ENCODE results near the gene FLT4. TPM values are rescaled to one million over a fixed set of nuclear protein-coding genes. Genes with fewer than 3 reads are reported as not detected.

FLT4 gene
- total RNA-seq, 1 donor from 2014 or later: 7.2 TPM

DNA sequence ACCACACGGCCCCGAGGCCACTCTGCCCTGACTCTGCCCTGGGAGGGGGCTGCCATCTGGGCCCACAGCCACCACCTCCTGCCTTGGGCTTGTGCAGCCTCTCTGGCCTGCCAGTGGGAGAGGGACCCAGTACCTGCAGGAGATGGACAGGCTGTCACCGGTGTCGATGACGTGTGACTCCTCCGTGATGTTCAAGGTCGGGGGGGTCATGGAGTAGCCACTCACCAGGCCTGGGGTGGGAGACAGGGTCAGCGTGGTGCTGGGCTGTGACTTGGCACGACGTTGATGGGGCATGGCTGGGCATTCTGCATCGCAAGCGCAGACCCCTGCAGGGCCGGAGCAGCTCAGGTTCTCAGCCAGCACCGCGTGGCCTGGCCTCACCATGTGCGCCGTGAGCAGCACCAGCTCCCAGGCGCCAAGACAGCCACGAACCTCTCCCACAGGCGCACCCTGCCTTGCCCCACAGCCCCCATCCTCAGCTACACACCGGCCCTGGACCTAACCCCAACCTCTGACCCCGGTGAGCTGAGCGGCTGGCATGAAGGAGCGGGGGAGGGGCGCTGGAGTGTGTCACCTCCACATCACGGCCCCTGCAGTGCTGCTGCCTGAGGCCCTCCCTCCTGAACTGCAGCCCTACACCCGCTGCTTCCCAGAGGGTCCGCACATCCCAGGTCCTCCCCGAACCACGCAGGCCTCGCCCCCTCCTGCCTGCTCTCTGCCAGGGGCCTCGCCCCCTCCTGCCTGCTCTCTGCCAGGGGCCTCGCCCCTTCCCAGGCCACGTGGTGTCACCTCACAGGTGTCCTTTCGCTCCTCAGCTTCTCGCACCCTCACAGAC lies 17.6 kb downstream of the FLT4 start:
- Mint-ChIP-seq H3K4me1 (ENCODE audit: low read depth, unreplicated experiment) (peaks cover 12% of the 10 kb centered on the region), H3K36me3 (ENCODE audit: low read depth, unreplicated experiment) (no peaks in the 10 kb centered on the region), H3K27me3 (ENCODE audit: low read depth, unreplicated experiment) (peaks cover 7% of the 10 kb centered on the region), H3K4me3 (ENCODE audit: unreplicated experiment) (no peak overlapping the region), H3K9me3 (ENCODE audit: unreplicated experiment) (peaks cover 2% of the 10 kb centered on the region), H3K27ac (ENCODE audit: unreplicated experiment) (no peak overlapping the region)
- H3K9me3 ChIP-seq (ENCODE audit: insufficient read depth, low read depth, low read length): no peaks in the 10 kb centered on the region
- H3K27ac ChIP-seq (ENCODE audit: low read depth, low read length): no peak overlapping the region
- TF ChIP-seq, protein P1, sequence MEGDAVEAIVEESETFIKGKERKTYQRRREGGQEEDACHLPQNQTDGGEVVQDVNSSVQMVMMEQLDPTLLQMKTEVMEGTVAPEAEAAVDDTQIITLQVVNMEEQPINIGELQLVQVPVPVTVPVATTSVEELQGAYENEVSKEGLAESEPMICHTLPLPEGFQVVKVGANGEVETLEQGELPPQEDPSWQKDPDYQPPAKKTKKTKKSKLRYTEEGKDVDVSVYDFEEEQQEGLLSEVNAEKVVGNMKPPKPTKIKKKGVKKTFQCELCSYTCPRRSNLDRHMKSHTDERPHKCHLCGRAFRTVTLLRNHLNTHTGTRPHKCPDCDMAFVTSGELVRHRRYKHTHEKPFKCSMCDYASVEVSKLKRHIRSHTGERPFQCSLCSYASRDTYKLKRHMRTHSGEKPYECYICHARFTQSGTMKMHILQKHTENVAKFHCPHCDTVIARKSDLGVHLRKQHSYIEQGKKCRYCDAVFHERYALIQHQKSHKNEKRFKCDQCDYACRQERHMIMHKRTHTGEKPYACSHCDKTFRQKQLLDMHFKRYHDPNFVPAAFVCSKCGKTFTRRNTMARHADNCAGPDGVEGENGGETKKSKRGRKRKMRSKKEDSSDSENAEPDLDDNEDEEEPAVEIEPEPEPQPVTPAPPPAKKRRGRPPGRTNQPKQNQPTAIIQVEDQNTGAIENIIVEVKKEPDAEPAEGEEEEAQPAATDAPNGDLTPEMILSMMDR (IDR thresholded peaks at IDR 0.05; ENCODE audit: insufficient read depth, low read depth, low read length): no peak
- no peak for TF ChIP-seq EZH2 (IDR thresholded peaks at IDR 0.05; ENCODE audit: insufficient read depth, low read length)
- peaks cover 4% of the 10 kb centered on the region for H3K4me1 ChIP-seq (ENCODE audit: insufficient read depth, low read length)
- no peak overlapping the region for H2AFZ ChIP-seq (ENCODE audit: low read depth, low read length)
- H3K27me3 ChIP-seq (ENCODE audit: insufficient read depth, low read length): no peaks in the 10 kb centered on the region
- DNase-seq (ENCODE audit: low read depth) (no peak), FAIRE-seq (no peak)
- H3K79me2 ChIP-seq (ENCODE audit: insufficient read depth, low read length): no peaks in the 10 kb centered on the region
- H3K36me3 ChIP-seq (ENCODE audit: insufficient read depth, low read length): no peaks in the 10 kb centered on the region
- no peak overlapping the region for H3K4me2 ChIP-seq (ENCODE audit: low read length)
- H4K20me1 ChIP-seq (ENCODE audit: insufficient read depth, low read length): no peaks in the 10 kb centered on the region
- no peak overlapping the region for H3K4me3 ChIP-seq (ENCODE audit: insufficient read depth, low read depth, low read length)
- H3K9ac ChIP-seq (ENCODE audit: low read length): no peak overlapping the region

DNA sequence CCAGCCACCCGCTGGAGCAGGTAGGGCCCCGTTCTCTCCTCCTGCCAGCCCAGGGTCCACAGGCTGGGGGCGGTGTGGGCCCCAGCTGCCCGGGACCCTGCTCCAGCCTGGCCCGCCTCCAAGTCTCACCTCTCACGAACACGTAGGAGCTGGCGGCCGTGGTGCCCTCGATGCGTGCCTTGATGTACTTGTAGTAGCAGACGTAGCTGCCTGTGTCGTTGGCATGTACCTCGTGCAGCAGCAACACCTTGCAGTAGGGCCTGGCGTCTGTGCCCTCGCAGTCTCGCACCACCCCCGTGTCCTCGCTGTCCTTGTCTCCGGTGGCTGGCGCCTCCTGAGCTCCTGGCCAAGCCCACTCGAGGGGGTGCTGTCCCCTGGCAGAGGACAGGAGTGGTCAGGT lies 19.0 kb downstream of the FLT4 start:
- peaks cover 3% of the 10 kb centered on the region for H3K4me1 Mint-ChIP-seq (ENCODE audit: low read depth, unreplicated experiment)
- H3K27ac Mint-ChIP-seq (ENCODE audit: unreplicated experiment): no peak overlapping the region
- Histone ChIP-seq H3K4me1 (ENCODE audit: insufficient read depth, low read length) (no peaks in the 10 kb centered on the region), H2AFZ (ENCODE audit: low read depth, low read length) (no peak overlapping the region), H3K27me3 (ENCODE audit: insufficient read depth, low read length) (no peaks in the 10 kb centered on the region), H3K79me2 (ENCODE audit: insufficient read depth, low read length) (no peaks in the 10 kb centered on the region), H3K36me3 (ENCODE audit: insufficient read depth, low read length) (no peaks in the 10 kb centered on the region), H4K20me1 (ENCODE audit: insufficient read depth, low read length) (no peaks in the 10 kb centered on the region), H3K9ac (ENCODE audit: low read length) (no peak overlapping the region), H3K4me3 (ENCODE audit: insufficient read depth, low read depth, low read length) (no peak overlapping the region), H3K4me2 (ENCODE audit: low read length) (no peak overlapping the region), H3K9me3 (ENCODE audit: insufficient read depth, low read depth, low read length) (no peaks in the 10 kb centered on the region), H3K27ac (ENCODE audit: low read depth, low read length) (no peak overlapping the region)
- no peak for DNase-seq (ENCODE audit: low read depth)
- TF ChIP-seq, protein P1 (IDR thresholded peaks at IDR 0.05; ENCODE audit: insufficient read depth, low read depth, low read length): no peak
- TF ChIP-seq EZH2 (IDR thresholded peaks at IDR 0.05; ENCODE audit: insufficient read depth, low read length): no peak
- no peaks in the 10 kb centered on the region for H3K36me3 Mint-ChIP-seq (ENCODE audit: low read depth, unreplicated experiment)
- H3K4me3 Mint-ChIP-seq (ENCODE audit: unreplicated experiment): no peak overlapping the region
- H3K9me3 Mint-ChIP-seq (ENCODE audit: unreplicated experiment): peaks cover 2% of the 10 kb centered on the region
- H3K27me3 Mint-ChIP-seq (ENCODE audit: low read depth, unreplicated experiment): peaks cover 13% of the 10 kb centered on the region
- no peak for FAIRE-seq

DNA sequence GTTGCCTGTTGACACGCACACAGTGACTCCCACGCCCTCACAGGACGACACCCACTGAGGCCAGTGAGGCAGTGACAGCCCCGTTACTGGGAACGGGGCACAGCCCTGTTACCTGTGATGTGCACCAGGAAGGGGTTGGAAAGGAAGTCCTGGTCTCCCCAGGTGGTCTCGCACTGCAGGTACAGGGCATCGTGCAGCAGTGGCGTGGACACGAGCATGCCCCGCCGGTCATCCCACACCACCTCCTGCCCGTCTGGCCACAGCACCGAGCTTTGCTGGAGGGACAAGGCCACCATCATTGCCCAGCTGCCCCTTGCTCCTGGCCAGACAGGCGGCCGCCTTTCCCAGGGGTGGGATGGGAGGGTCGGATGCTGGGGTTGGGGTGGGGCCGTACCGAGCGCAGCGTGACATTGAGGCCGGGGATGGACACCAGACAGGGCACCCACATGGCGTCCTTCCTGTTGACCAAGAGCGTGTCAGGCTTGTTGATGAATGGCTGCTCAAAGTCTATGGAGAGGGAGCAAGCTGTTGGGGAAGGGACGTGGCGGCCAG lies 19.5 kb downstream of the FLT4 start:
- Histone ChIP-seq H3K36me3 (ENCODE audit: insufficient read depth, low read length) (no peaks in the 10 kb centered on the region), H3K79me2 (ENCODE audit: insufficient read depth, low read length) (no peaks in the 10 kb centered on the region), H3K4me1 (ENCODE audit: insufficient read depth, low read length) (no peaks in the 10 kb centered on the region), H2AFZ (ENCODE audit: low read depth, low read length) (no peak overlapping the region), H3K9me3 (ENCODE audit: insufficient read depth, low read depth, low read length) (no peaks in the 10 kb centered on the region), H4K20me1 (ENCODE audit: insufficient read depth, low read length) (no peaks in the 10 kb centered on the region), H3K4me2 (ENCODE audit: low read length) (no peak overlapping the region), H3K4me3 (ENCODE audit: insufficient read depth, low read depth, low read length) (no peak overlapping the region), H3K27me3 (ENCODE audit: insufficient read depth, low read length) (no peaks in the 10 kb centered on the region), H3K27ac (ENCODE audit: low read depth, low read length) (no peak overlapping the region), H3K9ac (ENCODE audit: low read length) (no peak overlapping the region)
- DNase-seq (ENCODE audit: low read depth): no peak
- Mint-ChIP-seq H3K27ac (ENCODE audit: unreplicated experiment) (no peak overlapping the region), H3K4me1 (ENCODE audit: low read depth, unreplicated experiment) (peaks cover 3% of the 10 kb centered on the region), H3K36me3 (ENCODE audit: low read depth, unreplicated experiment) (no peaks in the 10 kb centered on the region), H3K9me3 (ENCODE audit: unreplicated experiment) (peaks cover 2% of the 10 kb centered on the region), H3K27me3 (ENCODE audit: low read depth, unreplicated experiment) (peaks cover 18% of the 10 kb centered on the region), H3K4me3 (ENCODE audit: unreplicated experiment) (no peak overlapping the region)
- no peak for TF ChIP-seq EZH2 (IDR thresholded peaks at IDR 0.05; ENCODE audit: insufficient read depth, low read length)
- TF ChIP-seq, protein P1 (IDR thresholded peaks at IDR 0.05; ENCODE audit: insufficient read depth, low read depth, low read length): no peak
- no peak for FAIRE-seq

Measured in astrocyte (in vitro differentiated cells and primary cell).